Measurements from ENCODE around the gene REEP1. TPM values are rescaled to one million over a fixed set of nuclear protein-coding genes. Genes with fewer than 3 reads are reported as not detected.

REEP1 gene
- total and polyA plus RNA-seq, 2 of the 4 experiments (the other 2 are of a cell fraction), result under 0.01 to 0.03 TPM

DNA sequence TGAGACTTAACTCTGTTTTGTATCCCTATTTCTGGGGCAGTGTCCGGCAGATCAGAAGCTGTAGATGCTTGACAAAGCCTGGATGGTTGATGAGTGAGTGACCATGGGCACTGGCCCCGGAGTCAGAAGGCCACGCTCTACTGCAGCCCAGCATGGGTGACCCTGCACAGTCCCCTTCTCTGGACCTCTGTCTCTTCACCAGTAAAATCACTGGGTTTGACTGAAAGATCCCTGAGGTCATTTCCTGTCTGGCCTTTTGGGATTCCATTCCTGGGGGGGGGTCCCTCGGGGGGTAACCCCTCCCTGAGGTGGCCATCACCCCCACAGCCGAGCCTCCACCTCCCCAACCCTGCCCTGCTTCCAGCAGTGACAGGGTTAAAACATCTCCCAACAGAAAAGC is 106.5 kb downstream of the REEP1 start:
- no peak overlapping the region for H3K4me3 ChIP-seq (ENCODE audit: insufficient read depth, low read depth, low read length)
- no peak for ATAC-seq (ENCODE audit: low read depth)
- H4K20me1 ChIP-seq (ENCODE audit: insufficient read depth, low read length), result no peaks in the 10 kb centered on the region
- no TSS peak for BruUV-seq (replicated peaks)
- intact Hi-C loops (cut with micrococcal nuclease) (no loop called here), dilution Hi-C loops (cut with HindIII; ENCODE audit: low sequenced_read_pairs, unreplicated experiment) (no loop called here), in situ Hi-C loops (cut with MboI; ENCODE audit: low sequenced_read_pairs) (no loop called here)
- H3K23ac ChIP-seq (ENCODE audit: low read depth, low read length), result no peak overlapping the region
- ChIA-PET POLR2A (ENCODE audit: unreplicated experiment) (no interaction called here), CTCF (interaction anchor here (0.6 kb wide), 1 partner anchor 10 kb away, joined by 4 read pairs; no protein-coding TSS in a partner anchor)
- no peak overlapping the region for H3K4ac ChIP-seq (ENCODE audit: low read depth, low read length)
- H3K36me3 ChIP-seq (ENCODE audit: control insufficient read depth, insufficient read depth, low read length), result no peaks in the 10 kb centered on the region
- TF ChIP-seq POLR2A (IDR thresholded peaks at IDR 0.05; ENCODE audit: low read depth, low read length), result no peak
- no peak for TF ChIP-seq MAFK (IDR thresholded peaks at IDR 0.05; ENCODE audit: low read depth, low read length)
- no peak for TF ChIP-seq CHD1 (IDR thresholded peaks at IDR 0.05; ENCODE audit: low read depth, low read length)
- no peak for TF ChIP-seq MAZ (IDR thresholded peaks at IDR 0.05; ENCODE audit: borderline replicate concordance, low read depth, low read length)
- no peak overlapping the region for H4K5ac ChIP-seq (ENCODE audit: low read depth, low read length)
- no peak overlapping the region for H2BK5ac ChIP-seq (ENCODE audit: low read depth, low read length, poor library complexity, severe bottlenecking)
- H4K91ac ChIP-seq (ENCODE audit: insufficient read depth, low read depth, low read length), result no peak overlapping the region
- no peak overlapping the region for H2AFZ ChIP-seq (replicated peaks; ENCODE audit: low read length, poor library complexity)
- no peak for DNase-seq
- H3K4me1 ChIP-seq (ENCODE audit: control insufficient read depth, insufficient read depth, low read length), result no peaks in the 10 kb centered on the region
- no CpG with 5 or more reads among the region's 5 CpGs for WGBS, 2 experiments (ENCODE audit: extremely low coverage in 2 of 2, insufficient read length in 1 of 2)
- H3K9me3 ChIP-seq (ENCODE audit: control insufficient read depth, insufficient read depth, low read length), result no peaks in the 10 kb centered on the region
- H2BK15ac ChIP-seq (ENCODE audit: low read depth, low read length), result no peak overlapping the region
- no peaks in the 10 kb centered on the region for H3K9me1 ChIP-seq (ENCODE audit: insufficient read depth, low read length)
- H3K79me1 ChIP-seq (ENCODE audit: low read depth in 1 of 2, low read length in 2 of 2), result no peaks in the 10 kb centered on the region
- H2AK9ac ChIP-seq (replicated peaks; ENCODE audit: low read depth, low read length, poor library complexity), result no peak overlapping the region
- no peak overlapping the region for H3K4me2 ChIP-seq (ENCODE audit: low read depth, low read length)
- H3K9ac ChIP-seq (ENCODE audit: low read depth, low read length), result no peak overlapping the region
- H2BK120ac ChIP-seq (ENCODE audit: low read depth, low read length), result no peak overlapping the region
- no peak overlapping the region for H4K8ac ChIP-seq (ENCODE audit: low read depth in 2 of 2, low read length in 2 of 2)
- H2BK20ac ChIP-seq (ENCODE audit: low read depth, low read length), result no peak overlapping the region
- H3K27ac ChIP-seq (ENCODE audit: insufficient read depth, low read length), result no peak overlapping the region
- no peak overlapping the region for H3K14ac ChIP-seq (replicated peaks; ENCODE audit: low read depth, low read length)
- 0 out of 2 replicates have a peak overlapping the region, but pooled peaks have one; percentile 1 for H3K56ac ChIP-seq (ENCODE audit: extremely low read depth, insufficient read depth, low read length)
- H3K27me3 ChIP-seq (ENCODE audit: control insufficient read depth, insufficient read depth, low read length), result peaks cover 19% of the 10 kb centered on the region
- no peak overlapping the region for H3K18ac ChIP-seq (ENCODE audit: low read depth, low read length)
- no peak overlapping the region for H2AK5ac ChIP-seq (ENCODE audit: low read depth, low read length)

Measured in IMR-90 (cell line).